Measurements from ENCODE around the gene GRID1. TPM values are rescaled to one million over a fixed set of nuclear protein-coding genes. Genes with fewer than 3 reads are reported as not detected.

The GRID1 gene
- polyA plus RNA-seq, 1 donor (not counting 4 experiments of a cell fraction or from before 2014, with no cell fraction given), result 0.01 TPM

DNA sequence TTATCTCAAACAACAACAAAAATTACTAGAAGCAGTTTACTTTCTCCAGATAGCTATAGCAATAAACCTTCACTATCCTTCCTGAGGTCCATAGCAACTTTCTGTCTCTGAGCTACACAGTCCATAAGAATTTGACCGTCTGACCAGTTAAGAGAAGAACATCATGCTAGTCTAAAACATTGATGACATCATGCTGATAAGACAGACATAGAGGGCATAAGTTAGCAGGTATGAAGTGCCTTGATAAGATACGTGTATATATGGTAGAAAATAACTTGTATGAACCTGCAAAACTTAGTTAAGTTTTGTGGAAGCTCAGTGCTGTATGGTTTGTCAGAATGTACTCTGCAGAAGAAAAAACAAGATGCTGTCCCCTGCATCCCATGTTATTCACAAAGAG is 353.0 kb downstream of the GRID1 start:
- DNase-seq (ENCODE audit: low read depth, low spot score) (no peak), FAIRE-seq (no peak)
- Histone ChIP-seq H3K9me1 (ENCODE audit: control insufficient read depth, extremely low read depth, insufficient read depth, low read length) (no peaks in the 10 kb centered on the region), H3K9ac (ENCODE audit: control insufficient read depth, extremely low read depth, insufficient read depth, low read length) (no peak overlapping the region), H3K79me2 (ENCODE audit: control insufficient read depth, insufficient read depth, low read length) (no peaks in the 10 kb centered on the region), H3K27me3 (ENCODE audit: control insufficient read depth, extremely low read depth, insufficient read depth, low read length) (no peaks in the 10 kb centered on the region), H3K4me3 (ENCODE audit: control insufficient read depth in 2 of 3, extremely low read depth in 1 of 3, insufficient read depth in 2 of 3, low read depth in 1 of 3, low read length in 3 of 3) (no peak overlapping the region), H3K4me1 (ENCODE audit: control insufficient read depth, extremely low read depth, insufficient read depth, low read length) (no peaks in the 10 kb centered on the region), H4K20me1 (ENCODE audit: control insufficient read depth, extremely low read depth, insufficient read depth, low read length) (no peaks in the 10 kb centered on the region), H3K9me3 (ENCODE audit: control insufficient read depth, low read depth, low read length) (no peaks in the 10 kb centered on the region), H3K27ac (ENCODE audit: control insufficient read depth, insufficient read depth, low read length) (no peak overlapping the region), H3K36me3 (ENCODE audit: control insufficient read depth in 2 of 2, extremely low read depth in 1 of 2, insufficient read depth in 2 of 2, low read length in 2 of 2) (no peaks in the 10 kb centered on the region), H2AFZ (ENCODE audit: control insufficient read depth, low read length) (no peak overlapping the region), H3K4me2 (ENCODE audit: control insufficient read depth, extremely low read depth, insufficient read depth, low read depth, low read length) (no peak overlapping the region)
- TF ChIP-seq EZH2 (IDR thresholded peaks at IDR 0.05; ENCODE audit: low read length), result no peak
- TF ChIP-seq, protein P1, sequence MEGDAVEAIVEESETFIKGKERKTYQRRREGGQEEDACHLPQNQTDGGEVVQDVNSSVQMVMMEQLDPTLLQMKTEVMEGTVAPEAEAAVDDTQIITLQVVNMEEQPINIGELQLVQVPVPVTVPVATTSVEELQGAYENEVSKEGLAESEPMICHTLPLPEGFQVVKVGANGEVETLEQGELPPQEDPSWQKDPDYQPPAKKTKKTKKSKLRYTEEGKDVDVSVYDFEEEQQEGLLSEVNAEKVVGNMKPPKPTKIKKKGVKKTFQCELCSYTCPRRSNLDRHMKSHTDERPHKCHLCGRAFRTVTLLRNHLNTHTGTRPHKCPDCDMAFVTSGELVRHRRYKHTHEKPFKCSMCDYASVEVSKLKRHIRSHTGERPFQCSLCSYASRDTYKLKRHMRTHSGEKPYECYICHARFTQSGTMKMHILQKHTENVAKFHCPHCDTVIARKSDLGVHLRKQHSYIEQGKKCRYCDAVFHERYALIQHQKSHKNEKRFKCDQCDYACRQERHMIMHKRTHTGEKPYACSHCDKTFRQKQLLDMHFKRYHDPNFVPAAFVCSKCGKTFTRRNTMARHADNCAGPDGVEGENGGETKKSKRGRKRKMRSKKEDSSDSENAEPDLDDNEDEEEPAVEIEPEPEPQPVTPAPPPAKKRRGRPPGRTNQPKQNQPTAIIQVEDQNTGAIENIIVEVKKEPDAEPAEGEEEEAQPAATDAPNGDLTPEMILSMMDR (optimal IDR thresholded peaks at IDR 0.05 in 1 of 3, IDR thresholded peaks at IDR 0.05 in 1 of 3, conservative IDR thresholded peaks at IDR 0.05 in 1 of 3; ENCODE audit: extremely low read depth in 1 of 3, insufficient read depth in 2 of 3, low read length in 3 of 3), result no peak
- dilution Hi-C loops (cut with MboI; ENCODE audit: extremely low pct_ligation_motif_present, low sequenced_read_pairs), result no loop called here

DNA sequence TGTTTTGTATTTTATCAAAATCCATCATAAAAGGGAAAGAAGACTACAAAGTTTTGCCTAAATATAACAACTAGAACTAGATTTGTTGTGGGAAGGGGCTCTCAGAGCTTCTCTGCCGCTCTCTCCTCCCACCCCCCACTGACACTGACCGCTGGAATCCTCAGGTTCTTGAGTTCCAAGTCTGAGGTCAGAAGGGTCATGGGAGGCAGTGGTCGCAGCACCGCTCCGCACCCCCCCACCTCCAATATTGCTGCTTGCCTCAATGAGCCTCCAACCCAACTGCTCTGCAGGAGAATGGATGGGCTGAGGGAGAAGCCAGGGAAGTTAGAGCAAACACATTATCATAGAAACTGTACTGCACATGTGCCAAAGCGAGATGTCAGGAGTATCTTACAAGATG is 359.4 kb downstream of the GRID1 start:
- H3K27me3 ChIP-seq (ENCODE audit: control insufficient read depth, extremely low read depth, insufficient read depth, low read length), result no peaks in the 10 kb centered on the region
- H3K4me3 ChIP-seq (ENCODE audit: control insufficient read depth in 2 of 3, extremely low read depth in 1 of 3, insufficient read depth in 2 of 3, low read depth in 1 of 3, low read length in 3 of 3), result no peak overlapping the region
- H4K20me1 ChIP-seq (ENCODE audit: control insufficient read depth, extremely low read depth, insufficient read depth, low read length), result no peaks in the 10 kb centered on the region
- no peak overlapping the region for H2AFZ ChIP-seq (ENCODE audit: control insufficient read depth, low read length)
- no peaks in the 10 kb centered on the region for H3K9me1 ChIP-seq (ENCODE audit: control insufficient read depth, extremely low read depth, insufficient read depth, low read length)
- H3K9ac ChIP-seq (ENCODE audit: control insufficient read depth, extremely low read depth, insufficient read depth, low read length), result no peak overlapping the region
- H3K27ac ChIP-seq (ENCODE audit: control insufficient read depth, insufficient read depth, low read length), result no peak overlapping the region
- no peak overlapping the region for H3K4me2 ChIP-seq (ENCODE audit: control insufficient read depth, extremely low read depth, insufficient read depth, low read depth, low read length)
- DNase-seq (ENCODE audit: low read depth, low spot score) (no peak), FAIRE-seq (no peak)
- H3K9me3 ChIP-seq (ENCODE audit: control insufficient read depth, low read depth, low read length), result no peaks in the 10 kb centered on the region
- no peaks in the 10 kb centered on the region for H3K79me2 ChIP-seq (ENCODE audit: control insufficient read depth, insufficient read depth, low read length)
- H3K36me3 ChIP-seq (ENCODE audit: control insufficient read depth in 2 of 2, extremely low read depth in 1 of 2, insufficient read depth in 2 of 2, low read length in 2 of 2), result no peaks in the 10 kb centered on the region
- no peaks in the 10 kb centered on the region for H3K4me1 ChIP-seq (ENCODE audit: control insufficient read depth, extremely low read depth, insufficient read depth, low read length)
- TF ChIP-seq EZH2 (IDR thresholded peaks at IDR 0.05; ENCODE audit: low read length), result no peak
- TF ChIP-seq, protein P1 (optimal IDR thresholded peaks at IDR 0.05 in 1 of 3, IDR thresholded peaks at IDR 0.05 in 1 of 3, conservative IDR thresholded peaks at IDR 0.05 in 1 of 3; ENCODE audit: extremely low read depth in 1 of 3, insufficient read depth in 2 of 3, low read length in 3 of 3), result no peak
- dilution Hi-C loops (cut with MboI; ENCODE audit: extremely low pct_ligation_motif_present, low sequenced_read_pairs), result no loop called here
